Common myeloid progenitor, CD34-positive (primary cell): ENCODE data around the gene GRIK4.

Experiments used
- CTCF ChIA-PET: fragments of 350-600 bp; sonication (Branson Sonifier 250); formaldehyde crosslinking; loops from one replicate; lab custom pipeline; 2021; ENCODE audit warnings: antibody characterized with exemption; lab: Charles Lee
- POLR2A ChIA-PET: fragments of 350-600 bp; sonication (Branson Sonifier 250); formaldehyde crosslinking; loops from one replicate; lab custom pipeline; 2021; ENCODE audit warnings: antibody characterized with exemption; lab: Charles Lee
- DNase-seq, 3 donors: peaks; one replicate each; pipeline versions ENCODE4 v3.0.0 to v3.0.0-alpha.2; 2013
- H3K27ac ChIP-seq, 2 experiments: 1 replicate in 1 of 2; 2 replicates in 1 of 2; pipeline ENCODE4 v1.7.0; 2013; ENCODE audit warnings: inconsistent platforms in 2 of 2, low read length in 2 of 2, mild to moderate bottlenecking in 2 of 2, low read depth in 1 of 2, moderate library complexity in 1 of 2; ENCODE audit not compliant: severe bottlenecking in 2 of 2, insufficient read depth in 1 of 2, poor library complexity in 1 of 2
- H3K27me3 ChIP-seq, 5 experiments: replicated peaks in 2 of 5; 1 replicate in 3 of 5; 2 replicates in 2 of 5; pipeline versions ENCODE4 v1.6.1 to v1.7.0; 2013; ENCODE audit warnings: low read length in 4 of 5, mild to moderate bottlenecking in 2 of 5, moderate library complexity in 2 of 5, inconsistent platforms in 1 of 5; ENCODE audit not compliant: insufficient read depth in 5 of 5, control insufficient read depth in 4 of 5
- H3K36me3 ChIP-seq, 4 experiments: 1 replicate in 2 of 4; 2 replicates in 2 of 4; pipeline versions ENCODE4 v1.6.1 to v1.7.0; 2013; ENCODE audit warnings: low read length in 3 of 4, control low read depth in 1 of 4, mild to moderate bottlenecking in 1 of 4; ENCODE audit not compliant: control insufficient read depth in 4 of 4, insufficient read depth in 4 of 4
- H3K4me1 ChIP-seq, 4 experiments: 1 replicate in 3 of 4; 2 replicates in 1 of 4; pipeline versions ENCODE4 v1.6.1 to v1.7.1; 2013; ENCODE audit warnings: low read length in 3 of 4, mild to moderate bottlenecking in 3 of 4, control low read depth in 1 of 4, inconsistent platforms in 1 of 4, moderate library complexity in 1 of 4; ENCODE audit not compliant: control insufficient read depth in 4 of 4, insufficient read depth in 4 of 4; ENCODE audit errors: control extremely low read depth in 1 of 4
- H3K4me3 ChIP-seq, 7 experiments: 1 replicate in 4 of 7; 2 replicates in 3 of 7; pipeline versions ENCODE4 v1.5.1 to v1.7.0; 2013; ENCODE audit warnings: mild to moderate bottlenecking in 7 of 7, low read length in 6 of 7, moderate library complexity in 6 of 7, inconsistent platforms in 2 of 7, low read depth in 2 of 7, control low read depth in 1 of 7; ENCODE audit not compliant: insufficient read depth in 4 of 7, control insufficient read depth in 1 of 7; ENCODE audit errors: extremely low read depth in 1 of 7
- H3K9me3 ChIP-seq, 5 experiments: 1 replicate in 4 of 5; 2 replicates in 1 of 5; pipeline versions ENCODE4 v1.6.1 to v1.7.1; 2013; ENCODE audit warnings: low read length in 4 of 5, mild to moderate bottlenecking in 2 of 5, inconsistent platforms in 1 of 5, low read depth in 1 of 5, moderate library complexity in 1 of 5; ENCODE audit not compliant: control insufficient read depth in 4 of 5, insufficient read depth in 2 of 5; ENCODE audit errors: control extremely low read depth in 1 of 5
- WGBS: methylation state at CpG from one replicate; pipeline ENCODE4 v1.1.5; 2013; ENCODE audit not compliant: insufficient coverage; 5-methylcytosine and 5-hydroxymethylcytosine counted together

GRIK4 gene

DNA sequence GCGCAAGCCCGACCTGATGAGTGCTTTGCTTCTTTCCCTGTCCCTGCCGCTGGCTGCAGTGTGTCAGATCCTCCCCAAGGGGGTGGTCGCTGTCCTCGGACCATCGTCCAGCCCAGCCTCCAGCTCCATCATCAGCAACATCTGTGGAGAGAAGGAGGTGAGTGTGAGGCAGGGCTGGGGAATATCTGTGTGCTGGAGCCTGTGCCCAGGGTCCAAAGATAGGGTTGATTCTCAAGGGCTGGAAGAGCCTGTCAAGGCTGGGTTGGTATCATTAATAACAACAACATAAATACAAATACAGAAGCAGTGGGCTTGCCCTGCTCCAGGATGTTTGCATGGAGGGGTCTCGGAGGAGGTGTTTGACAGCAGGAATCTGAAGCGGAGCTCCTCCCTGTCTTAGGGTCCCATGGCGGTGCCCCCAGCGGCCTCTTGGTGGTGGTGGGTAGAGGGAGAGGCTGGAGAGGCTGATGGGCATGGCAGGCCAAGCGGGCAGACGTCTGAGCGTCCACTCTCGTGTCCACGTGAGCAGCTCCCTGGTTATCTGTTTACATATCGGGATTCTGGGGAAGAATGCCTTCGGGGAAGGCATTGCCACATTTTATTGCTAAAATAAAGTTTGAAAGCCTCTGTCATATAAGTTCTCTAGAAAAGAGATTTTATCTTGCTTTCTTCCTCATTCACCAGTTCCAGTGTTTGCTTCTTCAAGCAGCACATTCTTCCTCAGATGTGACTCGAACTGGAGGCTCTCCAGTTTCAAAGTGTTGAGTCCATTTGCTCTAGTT is 304.0 kb downstream of the GRIK4 start:
- peaks cover 0 to 23% (median 3%) of the 10 kb centered on the region in 5 experiments for H3K27me3 ChIP-seq
- H3K27ac ChIP-seq = no peak overlapping the region
- no peak overlapping the region for H3K4me3 ChIP-seq
- 78% methylated on average over 10 of the region's 18 CpGs for WGBS
- no peaks in the 10 kb centered on the region for H3K4me1 ChIP-seq
- H3K36me3 ChIP-seq = no peaks in the 10 kb centered on the region
- no peak for DNase-seq
- ChIA-PET CTCF (no interaction called here), POLR2A (no interaction called here)
- H3K9me3 ChIP-seq = no peaks in the 10 kb centered on the region

DNA sequence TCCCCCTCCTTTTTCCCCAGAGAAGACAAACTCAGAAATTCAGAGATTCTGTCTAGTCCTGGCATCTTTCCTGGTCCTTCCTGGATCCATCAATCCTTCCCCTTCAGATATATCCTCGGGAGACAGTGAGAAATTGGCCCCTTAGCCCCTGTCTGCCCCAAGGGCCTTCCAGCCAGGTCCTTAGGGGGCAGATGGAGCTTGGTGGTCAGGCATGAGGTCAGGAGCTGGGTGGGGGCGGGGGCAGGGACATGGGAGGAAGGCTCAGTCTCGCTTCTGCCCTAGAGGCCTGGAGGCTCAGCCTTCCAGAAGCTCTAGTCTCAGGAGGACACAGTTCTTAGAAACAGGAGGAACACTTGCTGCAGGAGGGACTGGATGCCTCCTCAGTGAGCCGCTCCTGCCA is 304.6 kb downstream of the GRIK4 start:
- CTCF ChIA-PET = no interaction called here
- Histone ChIP-seq H3K27me3 (peaks cover 0 to 28% (median 5%) of the 10 kb centered on the region in 5 experiments), H3K27ac (no peak overlapping the region)

DNA sequence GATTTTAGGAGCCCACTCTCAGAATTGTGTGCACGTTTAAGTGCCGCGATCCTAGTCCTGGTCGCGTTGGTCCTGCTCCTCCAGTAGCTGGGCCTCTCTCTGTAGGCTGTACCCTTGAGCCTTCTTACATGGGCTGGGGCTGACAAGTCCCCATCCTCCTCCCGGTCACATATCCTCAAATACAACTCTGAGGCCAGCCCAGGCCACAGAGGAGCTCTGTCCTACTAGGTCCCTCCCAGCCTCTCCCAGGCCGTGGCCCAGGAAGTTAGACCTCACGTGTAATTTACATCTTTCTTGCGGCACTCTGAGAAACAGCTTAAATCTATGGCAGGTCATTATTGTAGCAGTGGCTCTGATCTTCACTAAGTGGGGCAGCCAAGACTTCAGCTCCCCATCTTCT is 305.2 kb downstream of the GRIK4 start:
- H3K27me3 ChIP-seq = peaks cover 0 to 31% (median 5%) of the 10 kb centered on the region in 5 experiments
- no peak overlapping the region for H3K4me3 ChIP-seq
- H3K9me3 ChIP-seq = no peaks in the 10 kb centered on the region
- WGBS = 89% methylated on average over 9 of the region's 9 CpGs
- H3K4me1 ChIP-seq = no peaks in the 10 kb centered on the region
- no peaks in the 10 kb centered on the region for H3K36me3 ChIP-seq
- no peak for DNase-seq
- CTCF ChIA-PET = no interaction called here
- POLR2A ChIA-PET = no interaction called here
- no peak overlapping the region for H3K27ac ChIP-seq

More for the DNA sequence above, 304.6 kb downstream of the GRIK4 start:
- WGBS = 97% methylated on average over 4 of the region's 4 CpGs
- Histone ChIP-seq H3K36me3 (no peaks in the 10 kb centered on the region), H3K9me3 (no peaks in the 10 kb centered on the region), H3K4me3 (no peak overlapping the region), H3K4me1 (no peaks in the 10 kb centered on the region)
- POLR2A ChIA-PET = no interaction called here
- DNase-seq = no peak

DNA sequence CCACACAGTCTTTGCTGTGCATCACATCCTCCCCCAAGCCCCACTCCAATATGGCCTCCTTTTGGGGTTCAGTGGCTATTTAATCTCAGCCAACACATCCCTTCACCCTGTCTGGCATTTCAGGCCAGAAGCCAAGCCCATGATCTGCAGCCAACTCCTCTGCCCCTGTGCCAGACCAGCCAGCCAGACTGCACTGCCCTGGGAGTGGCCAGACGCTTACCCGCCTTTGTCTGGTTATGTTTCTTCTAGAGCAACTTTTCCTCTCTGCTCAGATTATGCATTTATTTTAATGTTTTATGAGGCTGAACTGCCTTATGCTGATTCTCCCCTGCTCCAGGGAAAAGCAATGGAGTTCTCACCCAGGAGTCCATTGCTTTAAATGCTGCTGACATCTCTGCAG is 305.6 kb downstream of the GRIK4 start:
- ChIA-PET POLR2A (no interaction called here), CTCF (no interaction called here)
- no peak for DNase-seq
- Histone ChIP-seq H3K4me3 (no peak overlapping the region), H3K9me3 (no peaks in the 10 kb centered on the region), H3K36me3 (no peaks in the 10 kb centered on the region), H3K27me3 (peaks cover 0 to 31% (median 5%) of the 10 kb centered on the region in 5 experiments), H3K27ac (no peak overlapping the region), H3K4me1 (no peaks in the 10 kb centered on the region)
- 100% methylated on average over 1 of the region's 2 CpGs for WGBS

DNA sequence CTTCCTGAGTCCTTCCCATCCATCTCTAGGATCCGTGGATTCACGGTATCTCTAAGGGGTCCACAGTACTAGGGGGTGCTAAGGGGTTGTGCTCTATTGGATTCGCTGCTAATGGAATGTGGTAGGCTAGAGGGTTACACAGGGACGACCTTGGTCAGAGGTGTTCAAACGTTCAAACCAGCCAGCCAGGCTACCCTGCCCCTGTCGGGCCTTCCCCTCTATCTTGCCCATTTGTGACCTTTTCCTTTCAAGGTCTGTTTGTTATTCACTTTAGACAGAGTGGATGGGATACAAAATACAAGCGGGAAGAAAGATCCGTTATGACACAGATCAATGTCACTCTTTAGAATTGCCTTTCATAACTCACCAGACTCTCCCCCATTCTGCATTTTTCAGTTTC is 306.5 kb downstream of the GRIK4 start:
- no peak for DNase-seq
- Histone ChIP-seq H3K36me3 (no peaks in the 10 kb centered on the region), H3K4me3 (no peak overlapping the region), H3K27me3 (peaks cover 0 to 31% (median 5%) of the 10 kb centered on the region in 5 experiments), H3K9me3 (no peaks in the 10 kb centered on the region), H3K27ac (no peak overlapping the region), H3K4me1 (no peaks in the 10 kb centered on the region)
- 84% methylated on average over 6 of the region's 8 CpGs for WGBS
- ChIA-PET CTCF (no interaction called here), POLR2A (no interaction called here)

DNA sequence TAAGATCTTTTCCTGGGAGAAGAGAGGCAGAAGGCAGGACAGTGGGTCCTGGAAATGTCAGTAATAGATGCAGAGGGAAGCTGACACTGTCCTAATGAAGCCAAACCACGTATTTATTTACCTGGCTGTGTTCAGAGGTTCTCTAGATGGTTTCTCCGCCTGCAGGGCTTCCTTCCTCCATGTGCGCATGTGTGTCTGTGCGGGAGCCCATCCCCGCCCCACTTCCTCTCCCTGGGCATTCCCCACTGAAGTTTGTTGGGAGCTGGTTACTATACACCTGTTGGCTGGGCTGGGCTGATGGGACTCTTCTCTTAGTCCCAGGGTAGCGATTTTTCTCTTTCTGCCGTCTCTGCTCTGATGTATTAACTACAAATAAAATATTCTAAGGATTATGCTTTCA is 307.5 kb downstream of the GRIK4 start:
- ChIA-PET POLR2A (no interaction called here), CTCF (interaction anchor here (1.0 kb wide), 1 partner anchor 115 kb away, joined by 3 read pairs; no protein-coding TSS in a partner anchor)

More for the DNA sequence above, 307.5 kb downstream of the GRIK4 start:
- Histone ChIP-seq H3K36me3 (no peaks in the 10 kb centered on the region), H3K27me3 (peaks cover 0 to 31% (median 5%) of the 10 kb centered on the region in 5 experiments), H3K27ac (no peak overlapping the region), H3K4me3 (no peak overlapping the region), H3K4me1 (no peaks in the 10 kb centered on the region), H3K9me3 (no peaks in the 10 kb centered on the region)
- WGBS = 7% methylated on average over 2 of the region's 7 CpGs
- no peak for DNase-seq
